Choroid plexus epithelial cell (primary cell): ENCODE measurements around the gene KRT74.

Experiments used
- DNase-seq: peaks from one replicate; pipeline ENCODE4 v3.0.0-alpha.2; 2010; ENCODE audit warnings: low read depth
- H3K4me3 ChIP-seq: 2 replicates; pipeline ENCODE4 v1.5.1; 2011; ENCODE audit warnings: low read depth, mild to moderate bottlenecking, control low read depth, low read length, moderate library complexity
- CTCF ChIP-seq: conservative IDR thresholded peaks from 2 replicates; pipeline ENCODE4 v1.5.1; 2011; ENCODE audit warnings: low read depth, mild to moderate bottlenecking, control low read depth, inconsistent platforms, low read length, moderate library complexity

KRT74 gene

GRCh38 chr12:52615208-52615868 is 41.7 kb upstream of the KRT74 start:
- no peak for TF ChIP-seq CTCF
- no peak for DNase-seq
- H3K4me3 ChIP-seq: no peak overlapping the region

GRCh38 chr12:52614381-52615207 is 41.0 kb upstream of the KRT74 start:
- DNase-seq: no peak
- no peak for TF ChIP-seq CTCF
- no peak overlapping the region for H3K4me3 ChIP-seq

GRCh38 chr12:52613384-52614030 is 39.9 kb upstream of the KRT74 start:
- DNase-seq: no peak
- no peak for TF ChIP-seq CTCF
- no peak overlapping the region for H3K4me3 ChIP-seq

GRCh38 chr12:52612431-52613383 is 39.1 kb upstream of the KRT74 start:
- no peak for DNase-seq
- no peak overlapping the region for H3K4me3 ChIP-seq
- TF ChIP-seq CTCF: no peak

GRCh38 chr12:52611080-52611468 is 37.4 kb upstream of the KRT74 start:
- no peak overlapping the region for H3K4me3 ChIP-seq
- no peak for DNase-seq
- TF ChIP-seq CTCF: no peak

GRCh38 chr12:52608826-52609630 is 35.4 kb upstream of the KRT74 start:
- H3K4me3 ChIP-seq: no peak overlapping the region
- no peak for DNase-seq
- no peak for TF ChIP-seq CTCF
